Lower leg skin (tissue), 3 donors: ENCODE results near the gene ZNF614.

ENCODE experiments used
- POLR2A ChIP-seq, 2 donors: fragments of 450-650 bp; IDR thresholded peaks; one replicate each; pipeline ENCODE4 v1.6.1; 2016 to 2017; ENCODE audit warnings: antibody characterized with exemption in 2 of 2, mild to moderate bottlenecking in 1 of 2, moderate library complexity in 1 of 2
- TF ChIP-seq, protein P1 (sequence below), 3 donors: fragments of 450-650 bp; IDR thresholded peaks; one replicate each; pipeline ENCODE4 v1.5.1; 2016; ENCODE audit warnings: antibody characterized with exemption in 3 of 3, mild to moderate bottlenecking in 3 of 3, moderate library complexity in 2 of 3

DNA sequence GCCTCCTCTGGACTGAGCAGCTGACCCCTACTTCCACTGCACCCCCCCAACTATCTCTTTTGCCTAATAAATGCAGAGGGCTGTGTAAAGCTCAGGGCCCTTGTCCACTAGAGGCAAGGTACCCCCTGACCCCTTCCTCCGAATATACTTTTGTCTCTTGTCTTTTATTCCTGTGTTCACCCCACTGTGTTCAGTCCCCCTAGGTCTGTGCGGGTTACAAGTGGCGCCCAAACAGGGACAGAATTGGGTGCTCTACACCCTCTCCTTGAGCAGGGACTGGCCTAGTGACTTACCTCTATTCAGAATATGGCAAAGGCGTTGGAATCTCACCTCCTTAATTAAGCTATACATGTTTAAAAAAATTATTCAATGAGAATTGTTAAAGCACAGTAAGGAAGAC lies 56.6 kb downstream of the ZNF614 start:
- TF ChIP-seq, protein P1, sequence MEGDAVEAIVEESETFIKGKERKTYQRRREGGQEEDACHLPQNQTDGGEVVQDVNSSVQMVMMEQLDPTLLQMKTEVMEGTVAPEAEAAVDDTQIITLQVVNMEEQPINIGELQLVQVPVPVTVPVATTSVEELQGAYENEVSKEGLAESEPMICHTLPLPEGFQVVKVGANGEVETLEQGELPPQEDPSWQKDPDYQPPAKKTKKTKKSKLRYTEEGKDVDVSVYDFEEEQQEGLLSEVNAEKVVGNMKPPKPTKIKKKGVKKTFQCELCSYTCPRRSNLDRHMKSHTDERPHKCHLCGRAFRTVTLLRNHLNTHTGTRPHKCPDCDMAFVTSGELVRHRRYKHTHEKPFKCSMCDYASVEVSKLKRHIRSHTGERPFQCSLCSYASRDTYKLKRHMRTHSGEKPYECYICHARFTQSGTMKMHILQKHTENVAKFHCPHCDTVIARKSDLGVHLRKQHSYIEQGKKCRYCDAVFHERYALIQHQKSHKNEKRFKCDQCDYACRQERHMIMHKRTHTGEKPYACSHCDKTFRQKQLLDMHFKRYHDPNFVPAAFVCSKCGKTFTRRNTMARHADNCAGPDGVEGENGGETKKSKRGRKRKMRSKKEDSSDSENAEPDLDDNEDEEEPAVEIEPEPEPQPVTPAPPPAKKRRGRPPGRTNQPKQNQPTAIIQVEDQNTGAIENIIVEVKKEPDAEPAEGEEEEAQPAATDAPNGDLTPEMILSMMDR (IDR thresholded peaks at IDR 0.05): no peak
- TF ChIP-seq POLR2A (IDR thresholded peaks at IDR 0.05): no peak
